DMS153 treated with DMSO at 0.1 percent for 48 hours (cell line): Measurements from ENCODE around the gene ARF1.

Experiments used
- DNase-seq: peaks from one replicate; lab custom pipeline; 2025; ENCODE audit not compliant: unreplicated experiment; lab: John Stamatoyannopoulos, UW

ARF1 gene

DNA sequence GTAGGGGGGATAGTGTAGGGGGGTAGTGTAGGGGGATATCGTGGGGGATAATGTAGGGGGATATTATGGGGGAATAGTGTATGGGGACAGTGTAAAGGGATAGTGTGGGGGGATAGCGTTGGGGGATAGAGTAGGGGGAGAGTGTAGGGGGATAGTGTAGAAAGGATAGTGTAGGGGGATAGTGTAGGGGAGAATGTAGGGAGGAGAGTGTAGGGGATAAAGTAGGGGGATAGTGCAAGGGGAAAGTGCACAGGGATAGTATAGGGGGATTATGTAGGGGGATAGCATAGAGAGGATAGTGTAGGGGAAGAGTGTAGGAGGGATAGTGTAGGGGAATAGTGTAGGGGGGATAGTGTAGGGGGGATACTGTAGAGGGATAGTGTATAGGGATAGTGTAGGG is 12.3 kb upstream of the ARF1 start:
- no peak for DNase-seq

DNA sequence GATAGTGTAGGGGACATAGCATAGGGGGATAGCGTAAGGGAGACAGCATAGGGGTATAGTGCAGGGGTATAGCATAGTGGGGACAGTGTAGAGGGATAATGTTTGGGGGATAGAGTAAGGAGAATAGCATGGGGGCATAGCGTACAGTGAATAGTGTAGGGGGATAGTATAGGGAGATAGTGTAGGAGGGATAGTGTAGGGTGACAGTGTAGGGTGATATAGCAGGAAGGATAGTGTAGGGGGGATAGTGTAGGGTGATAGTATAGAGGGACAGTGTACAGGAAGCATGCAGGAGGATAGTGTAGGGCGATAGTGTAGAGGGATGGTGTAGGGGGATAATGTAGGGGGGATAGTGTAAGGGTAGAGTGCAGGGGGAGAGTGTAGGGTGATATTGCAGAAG is 11.7 kb upstream of the ARF1 start:
- DNase-seq, result no peak

DNA sequence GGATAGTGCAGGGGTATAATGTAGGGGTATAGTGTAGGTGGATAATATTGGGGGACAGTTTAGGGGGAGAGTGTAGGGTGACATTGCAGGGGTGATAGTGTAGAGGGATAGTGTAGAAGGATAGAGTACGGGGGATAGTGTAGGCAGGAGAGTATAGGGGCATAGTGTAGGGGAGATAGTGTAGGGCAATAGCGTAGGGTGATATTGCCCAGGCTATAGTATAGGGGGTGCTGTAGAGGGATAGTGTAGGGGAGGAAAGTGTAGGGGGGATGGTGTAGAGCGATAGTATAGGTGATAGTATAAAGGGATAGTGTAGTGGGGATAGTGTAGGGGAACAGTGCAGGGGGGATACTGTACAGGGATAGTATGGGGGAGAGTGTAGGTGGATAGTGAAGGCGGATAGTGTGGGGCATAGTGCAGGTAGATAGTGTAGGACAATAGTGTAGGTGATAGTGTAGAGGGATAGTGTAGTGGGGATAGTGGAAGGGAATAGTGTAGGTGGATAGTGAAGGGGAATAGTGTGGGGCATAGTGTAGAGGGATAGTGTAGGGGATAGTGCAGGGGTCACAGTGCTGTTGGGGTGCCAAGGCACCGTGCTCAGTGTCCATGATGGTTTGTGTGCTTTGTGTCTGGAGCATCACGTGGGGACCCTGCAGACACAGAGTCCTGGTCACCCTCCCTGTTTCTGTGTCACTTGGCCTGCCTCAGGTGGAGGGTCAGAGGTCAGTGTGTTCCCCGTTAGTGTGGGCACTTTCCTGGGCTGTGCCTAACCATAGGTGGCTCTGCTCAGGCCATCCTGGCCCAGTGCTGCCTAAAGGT is 10.5 kb upstream of the ARF1 start:
- no peak for DNase-seq

DNA sequence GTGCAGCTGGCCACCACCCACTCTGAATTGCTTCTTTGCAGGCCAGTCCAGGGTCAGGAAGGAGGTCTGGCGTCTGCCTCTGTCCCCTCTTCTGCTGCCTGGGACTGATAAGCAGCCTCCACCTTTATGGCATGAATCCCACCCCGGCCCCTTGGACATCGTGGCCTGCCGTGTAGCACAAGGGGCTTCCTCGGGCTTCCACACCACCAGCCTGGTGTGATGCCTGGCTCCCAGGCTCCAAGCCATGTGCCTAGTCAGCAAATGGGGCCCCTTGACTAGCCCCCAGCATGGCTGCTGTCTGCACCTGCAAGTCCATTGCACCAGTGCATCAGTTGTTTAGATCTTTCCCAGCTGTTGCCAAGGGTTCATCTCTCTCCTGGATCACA is 9.9 kb upstream of the ARF1 start:
- DNase-seq, result no peak

DNA sequence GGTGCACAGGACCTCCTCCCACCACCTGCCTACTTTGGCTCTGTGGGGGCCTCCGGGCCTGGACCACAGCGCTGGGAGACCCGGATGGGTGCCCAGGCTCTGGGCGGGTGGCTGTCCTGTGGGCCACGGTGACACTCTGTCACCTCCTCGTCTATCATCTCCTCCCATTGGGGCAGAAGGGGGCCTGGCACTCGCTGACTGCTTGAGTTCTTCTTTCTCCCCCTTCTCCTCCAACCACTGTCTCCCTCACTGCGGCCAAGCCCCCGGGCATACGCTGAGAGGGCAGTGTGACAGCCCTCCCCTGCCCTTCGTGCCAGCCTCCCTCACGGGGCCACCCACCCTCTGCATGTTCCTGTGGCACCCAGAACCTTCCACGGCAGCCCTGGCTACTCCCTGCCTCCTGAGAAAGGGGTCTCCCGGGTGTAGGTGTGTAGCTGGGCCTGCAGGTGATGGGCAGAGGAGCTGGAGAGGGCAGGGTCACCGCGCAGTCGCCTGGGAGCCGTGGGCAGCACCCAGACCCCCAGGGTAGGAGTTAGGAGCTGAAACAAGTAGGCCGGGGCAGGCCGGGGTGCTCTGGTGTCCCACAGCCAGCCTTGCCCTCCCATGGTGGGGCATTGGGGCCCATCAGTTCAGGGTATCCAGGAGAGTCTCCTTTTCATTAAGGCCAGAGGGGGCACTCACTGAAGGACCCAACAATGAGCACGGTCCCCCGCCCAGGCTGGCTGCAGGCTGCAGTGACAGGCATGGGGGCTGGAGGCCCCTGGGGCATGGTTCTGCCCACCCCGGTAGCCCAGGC is 9.2 kb upstream of the ARF1 start:
- no peak for DNase-seq

DNA sequence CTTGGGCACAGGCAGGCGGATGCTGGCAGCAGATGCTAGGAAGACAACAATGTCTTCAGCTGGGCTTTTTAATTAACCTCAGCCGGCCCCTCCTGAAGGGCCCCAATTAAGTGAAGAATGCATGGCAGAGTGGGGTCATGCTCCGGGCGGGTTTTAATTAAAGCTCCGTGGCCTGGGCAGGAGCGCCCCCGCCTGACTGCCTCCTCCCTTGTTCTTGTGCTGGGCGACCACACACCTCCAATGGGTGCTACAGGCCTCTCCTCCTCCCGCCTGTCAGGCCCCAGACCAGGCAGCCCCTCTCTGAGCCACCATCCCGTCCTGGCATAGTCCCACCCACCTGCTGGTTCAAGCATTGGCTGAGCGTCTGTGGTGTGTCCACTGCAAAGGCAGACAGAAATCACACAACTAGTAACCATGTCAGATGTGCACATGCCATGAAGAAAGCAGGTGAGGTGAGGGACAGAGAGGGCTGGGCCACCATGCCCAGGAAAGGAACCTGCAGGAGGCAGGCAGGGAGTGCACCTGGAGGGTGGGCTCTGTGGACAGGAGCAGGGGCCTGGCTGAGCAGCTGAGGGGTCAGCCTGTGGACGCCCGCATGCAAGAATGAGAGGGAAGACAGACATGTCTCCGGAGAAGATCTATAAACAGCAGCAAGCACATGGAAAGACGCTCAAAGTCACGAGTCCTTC is 8.5 kb upstream of the ARF1 start:
- DNase-seq, result no peak

DNA sequence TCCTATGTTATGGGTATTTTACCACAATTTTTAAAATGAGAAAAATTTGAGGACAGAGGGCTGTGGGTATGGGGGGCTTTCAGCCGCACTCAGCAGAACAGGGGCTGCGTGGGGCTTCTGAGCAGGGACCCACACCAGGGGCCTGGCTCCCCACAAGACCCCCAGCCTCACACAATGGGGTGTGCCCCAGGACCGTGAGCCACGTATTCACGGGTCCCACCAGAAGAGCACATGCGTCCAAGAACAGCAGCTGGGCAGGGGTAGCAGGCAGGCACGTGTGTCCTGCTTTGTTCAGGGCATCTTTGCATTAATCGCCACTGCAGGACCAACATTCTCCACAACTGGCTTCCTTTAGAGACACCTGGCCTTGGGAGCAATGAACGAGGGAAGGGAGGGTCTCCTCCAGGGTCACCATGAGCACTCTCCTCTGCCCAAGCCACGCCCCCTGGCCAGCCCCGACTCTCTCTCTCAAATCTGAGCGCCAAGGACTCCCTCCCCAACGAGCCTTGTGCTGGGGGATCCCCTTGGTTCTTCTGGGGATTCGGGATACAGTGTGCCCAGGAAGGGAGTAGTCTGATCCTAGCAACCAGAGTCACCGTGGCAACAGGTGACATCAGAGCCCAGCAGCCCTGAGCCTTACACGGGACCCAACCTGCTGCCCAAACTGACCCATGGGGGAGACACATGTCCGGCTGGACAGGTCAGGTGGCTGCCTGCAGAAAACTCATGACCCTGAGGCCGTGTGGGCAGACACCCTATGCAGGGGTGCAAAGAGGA is 7.4 kb upstream of the ARF1 start:
- no peak for DNase-seq

DNA sequence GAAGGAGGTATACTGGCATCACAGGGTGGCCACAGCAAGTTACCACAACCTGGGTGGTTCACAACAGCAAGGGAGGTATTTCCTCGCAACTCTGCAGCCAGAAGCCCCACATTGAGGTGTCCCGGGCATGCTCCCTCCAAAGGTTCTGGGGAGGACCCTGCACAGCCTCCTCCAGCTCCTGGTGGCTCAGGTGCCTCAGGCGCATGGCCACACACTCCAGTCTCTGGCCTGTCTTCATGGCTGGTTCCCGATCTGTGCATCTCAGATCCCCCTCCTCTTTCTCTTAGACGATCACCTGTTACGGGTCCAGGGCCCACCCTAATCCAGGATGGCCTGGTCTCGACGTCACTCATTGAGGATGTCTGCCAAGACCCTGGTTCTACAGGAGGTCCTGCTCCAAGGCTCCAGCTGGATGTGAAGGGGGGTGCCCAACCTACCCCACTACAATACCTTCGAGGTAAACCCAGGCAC is 6.7 kb upstream of the ARF1 start:
- no peak for DNase-seq

DNA sequence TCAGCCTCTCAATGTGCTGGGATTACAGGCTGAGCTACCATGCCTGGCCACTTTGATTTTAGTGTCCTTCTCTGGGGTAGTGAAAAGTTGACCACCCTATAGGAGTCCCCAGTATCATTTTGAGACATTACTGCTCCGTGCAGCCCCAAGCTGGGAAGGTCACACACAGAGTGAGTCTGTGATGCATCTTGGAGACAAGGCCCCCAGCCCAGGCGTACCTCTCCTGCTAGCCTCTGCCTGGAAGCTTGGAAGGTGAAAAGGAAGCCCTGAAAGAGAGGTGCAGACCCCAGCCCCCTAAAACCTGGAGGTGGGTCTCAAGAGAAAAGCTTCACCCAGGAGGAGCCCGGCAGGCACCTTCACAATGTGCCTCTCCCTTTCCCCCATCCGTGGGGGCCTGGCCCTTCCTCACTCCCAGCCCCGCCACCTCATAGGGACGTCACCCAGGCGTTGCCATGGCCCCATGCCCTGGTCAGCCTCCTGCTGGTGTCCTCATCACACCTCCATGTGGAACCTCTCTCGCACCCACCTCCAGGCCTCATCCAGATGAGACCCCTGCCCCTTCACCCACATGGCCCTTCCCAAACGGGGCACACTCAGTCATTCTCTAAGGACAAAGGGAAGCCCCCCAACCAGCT is 5.6 kb upstream of the ARF1 start:
- DNase-seq, result no peak

DNA sequence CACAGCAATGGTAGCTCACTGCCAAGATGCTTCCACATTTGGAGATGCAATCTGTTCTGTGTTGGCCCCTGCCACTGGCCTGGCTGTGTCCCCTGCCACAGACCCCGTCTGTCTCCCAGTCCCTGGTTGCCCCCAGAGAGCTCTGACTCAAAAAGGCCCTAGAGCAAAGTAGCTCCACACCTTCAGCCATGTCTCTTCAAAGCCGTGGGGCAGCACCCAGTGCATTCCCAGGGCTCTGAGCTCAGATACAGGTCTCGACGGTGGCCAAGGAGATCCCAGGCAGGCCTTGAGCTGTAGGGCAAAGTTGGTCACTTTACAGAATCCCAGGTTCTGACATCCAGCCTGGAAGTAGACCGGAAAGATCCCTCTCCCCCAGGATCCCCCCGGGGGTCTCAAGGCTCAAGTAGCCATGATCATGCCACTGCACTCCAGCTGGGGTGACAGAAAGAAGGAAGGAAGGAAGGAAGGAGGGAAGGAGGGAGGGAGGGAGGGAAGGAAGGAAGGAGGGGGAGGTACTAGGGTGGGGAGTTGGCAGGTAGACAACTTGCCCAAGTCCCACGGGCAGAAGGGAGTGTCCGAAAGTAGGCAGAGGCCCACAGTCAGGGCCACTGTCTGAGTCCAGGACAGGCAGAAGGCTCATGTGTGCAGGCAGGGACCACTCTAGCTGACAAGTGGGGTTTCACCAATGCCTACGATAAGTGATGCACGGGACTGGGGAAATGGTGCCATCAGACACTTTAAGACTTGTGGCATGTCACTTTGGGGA is 4.8 kb upstream of the ARF1 start:
- no peak for DNase-seq

DNA sequence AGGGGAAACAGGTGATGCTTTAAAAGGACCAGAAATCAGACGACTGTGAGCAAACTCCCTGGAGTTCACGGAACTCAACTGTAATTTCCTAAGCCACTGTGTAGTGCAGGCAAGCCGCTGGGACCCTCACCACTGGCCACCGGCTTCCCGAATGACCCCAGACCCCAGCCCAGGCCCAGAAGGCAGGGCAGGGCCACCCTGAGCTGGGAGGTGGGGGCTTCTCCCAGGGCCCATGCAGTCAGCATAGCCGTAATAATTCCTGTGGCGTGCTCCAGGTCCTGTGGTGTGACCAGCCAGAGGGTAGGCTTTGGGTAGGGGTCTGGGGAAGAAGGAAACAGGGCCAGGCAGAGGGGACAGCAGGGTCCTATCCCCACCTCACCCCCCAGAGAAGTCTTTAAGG is 3.5 kb upstream of the ARF1 start:
- DNase-seq, result no peak

DNA sequence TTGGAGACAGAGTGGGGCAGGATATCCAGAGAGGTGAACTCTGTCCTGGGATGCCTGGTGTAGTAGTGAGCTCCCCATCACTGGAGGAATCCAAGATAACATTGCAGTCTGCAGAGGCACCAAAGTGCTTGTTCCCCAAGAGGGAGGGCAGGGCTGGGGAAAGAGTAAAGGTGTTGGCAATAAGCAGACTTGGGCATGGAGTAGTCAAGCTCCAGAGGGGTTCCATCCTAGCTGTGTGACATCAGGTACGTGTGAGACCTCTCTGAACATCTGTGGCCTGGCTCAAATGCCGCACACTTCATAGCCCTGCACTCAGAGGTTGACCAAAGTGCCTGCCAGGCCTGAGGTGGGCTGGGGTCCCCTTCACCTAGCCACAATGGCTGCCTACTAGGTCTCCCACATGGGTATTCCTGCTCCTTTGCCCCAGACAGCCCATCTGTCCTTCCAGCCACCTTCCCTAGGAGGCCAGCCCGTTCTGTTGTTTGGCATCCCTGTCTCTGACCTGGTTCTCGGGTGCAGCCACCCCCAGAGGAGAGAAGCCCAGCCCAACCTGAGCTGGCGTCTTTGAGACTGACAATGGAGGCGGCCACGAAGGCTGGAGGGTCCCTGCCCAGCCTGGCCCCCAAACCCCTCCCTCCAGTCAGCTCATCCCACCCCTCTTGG is 2.8 kb upstream of the ARF1 start:
- no peak for DNase-seq

DNA sequence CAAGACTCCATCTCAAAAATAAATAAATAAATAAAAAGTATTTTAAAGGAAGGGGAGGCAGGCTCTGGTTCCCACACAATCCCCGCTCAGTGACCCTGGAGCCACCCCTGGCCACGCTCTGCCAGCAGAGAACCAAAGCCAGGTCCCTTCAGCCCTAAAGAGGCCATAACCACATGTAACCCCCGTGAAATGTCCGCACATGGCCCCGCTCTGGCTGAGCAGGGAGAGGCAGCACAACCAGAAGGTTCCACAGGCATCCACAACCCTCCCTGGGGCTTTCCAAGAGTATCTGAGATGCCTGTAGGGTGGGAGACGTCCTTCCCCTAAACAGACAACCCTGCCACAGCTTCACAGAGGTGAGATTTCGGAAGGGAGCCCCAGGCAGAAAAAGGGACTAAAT is 1.4 kb upstream of the ARF1 start:
- DNase-seq, result no peak

DNA sequence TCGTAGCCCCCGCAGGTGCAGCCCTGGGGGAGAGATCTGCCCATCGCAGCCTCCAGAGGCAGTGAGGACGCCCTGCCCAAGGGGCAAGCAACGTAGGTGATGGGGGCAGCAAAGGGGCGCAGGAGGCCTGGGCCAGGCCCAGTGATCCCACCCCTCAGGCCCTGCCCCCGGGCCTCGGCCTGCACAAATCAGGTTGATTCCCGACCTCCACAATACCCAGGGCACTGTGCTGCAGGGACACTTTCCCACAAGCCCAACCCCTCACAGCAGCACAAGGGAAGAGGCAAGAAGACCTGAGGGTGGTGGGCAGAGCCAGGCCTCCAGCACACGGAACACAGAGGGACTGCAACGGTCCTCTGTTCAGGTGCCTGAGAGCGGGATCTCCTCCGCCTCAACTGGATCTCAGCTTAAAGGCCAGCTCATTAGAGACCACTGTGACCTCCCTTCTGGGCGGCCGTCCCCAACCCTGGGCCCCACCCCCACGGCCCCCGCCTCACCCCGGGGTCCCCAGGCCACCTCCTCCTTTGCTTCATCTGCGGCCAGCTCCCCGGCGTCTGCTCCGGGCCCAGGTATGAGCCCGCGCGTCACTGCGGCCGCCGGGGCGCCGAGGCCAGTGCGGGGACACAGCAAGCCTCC is 812 bp upstream of the ARF1 start:
- no peak for DNase-seq

DNA sequence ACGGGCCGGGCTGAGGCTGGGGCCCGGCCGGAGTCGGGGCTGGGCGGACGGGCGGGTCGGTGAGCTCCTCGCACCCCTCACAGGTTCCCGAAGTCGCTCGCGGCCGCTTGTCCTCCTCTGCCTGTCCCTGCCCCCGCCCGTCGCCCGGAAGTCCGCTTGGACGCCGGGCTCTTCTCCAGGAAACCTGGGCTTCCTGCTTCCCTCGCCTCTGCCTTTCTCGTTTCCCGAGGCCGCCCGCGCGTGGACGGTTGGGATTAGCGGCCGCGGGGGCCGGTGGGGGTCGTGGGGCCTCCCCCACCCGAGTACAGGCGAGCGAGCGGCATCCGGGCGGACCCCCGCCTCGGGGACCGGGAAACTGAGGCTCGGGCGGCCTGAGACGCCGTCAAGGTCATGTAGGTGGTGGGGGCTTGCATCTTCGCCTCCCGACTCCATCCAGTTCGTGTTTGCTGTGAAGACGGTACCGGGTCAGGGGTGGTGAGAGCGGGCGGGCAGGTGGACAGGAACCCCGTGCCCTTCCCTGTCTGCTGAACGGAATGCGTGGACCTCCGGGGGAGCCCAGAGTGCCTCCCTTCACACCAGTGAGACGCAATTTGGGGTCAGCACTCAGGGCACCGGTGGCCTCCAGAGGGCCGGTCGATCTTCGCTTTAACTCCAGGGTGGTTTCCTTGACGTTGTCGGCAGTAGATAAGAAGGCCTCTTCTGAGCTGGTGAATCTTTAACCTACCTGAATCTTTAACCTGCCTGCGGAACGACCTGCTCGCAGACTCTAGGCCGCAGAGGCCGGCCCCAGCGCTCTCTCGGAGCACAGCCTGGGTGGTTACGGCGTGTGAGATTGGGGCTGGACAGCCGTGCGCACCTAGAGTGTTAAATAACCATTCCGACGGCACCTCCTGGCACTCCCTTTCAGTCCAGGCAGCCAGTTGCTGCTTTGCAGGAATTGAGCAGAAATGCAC is 686 bp downstream of the ARF1 start:
- peak; percentile 9 for DNase-seq

DNA sequence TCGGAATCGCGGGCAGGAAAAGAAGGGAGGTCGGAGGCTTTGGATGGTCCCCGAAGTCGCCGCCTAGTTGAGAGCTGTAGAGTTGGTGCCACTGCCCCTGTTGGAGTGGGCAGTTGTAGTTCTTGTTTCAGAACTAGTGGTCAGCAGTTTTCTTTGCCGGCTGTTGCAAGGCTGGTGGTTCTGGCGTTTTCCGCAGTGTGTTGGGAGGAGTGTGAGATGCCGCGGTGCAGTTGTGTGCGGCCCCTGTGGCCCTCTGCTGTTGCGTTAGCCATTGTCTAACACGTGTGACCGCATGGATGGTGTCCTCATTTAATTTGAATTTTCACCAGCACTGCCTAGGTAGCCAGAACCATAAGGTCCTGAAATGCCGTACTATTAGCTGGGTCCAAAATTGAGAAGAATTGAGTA is 1.4 kb downstream of the ARF1 start:
- no peak for DNase-seq

DNA sequence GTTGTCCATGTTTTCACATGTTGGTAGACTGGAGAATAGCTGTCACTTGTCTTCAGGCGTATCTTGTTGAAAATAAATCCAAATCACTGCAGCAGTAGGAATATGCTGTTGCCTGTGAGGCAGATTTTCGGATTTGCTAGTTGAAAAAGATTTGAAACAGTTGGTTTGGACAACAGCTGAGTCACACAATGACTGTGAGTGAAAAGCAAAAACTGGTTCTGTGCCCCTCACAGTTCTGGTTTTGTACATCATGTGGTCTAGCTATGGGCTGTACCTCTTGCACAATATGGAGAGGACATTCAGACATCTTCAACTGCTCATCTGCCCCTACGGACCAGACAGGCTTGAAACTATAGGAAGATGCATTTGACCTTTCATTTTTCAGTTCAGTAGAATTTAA is 1.8 kb downstream of the ARF1 start:
- no peak for DNase-seq

DNA sequence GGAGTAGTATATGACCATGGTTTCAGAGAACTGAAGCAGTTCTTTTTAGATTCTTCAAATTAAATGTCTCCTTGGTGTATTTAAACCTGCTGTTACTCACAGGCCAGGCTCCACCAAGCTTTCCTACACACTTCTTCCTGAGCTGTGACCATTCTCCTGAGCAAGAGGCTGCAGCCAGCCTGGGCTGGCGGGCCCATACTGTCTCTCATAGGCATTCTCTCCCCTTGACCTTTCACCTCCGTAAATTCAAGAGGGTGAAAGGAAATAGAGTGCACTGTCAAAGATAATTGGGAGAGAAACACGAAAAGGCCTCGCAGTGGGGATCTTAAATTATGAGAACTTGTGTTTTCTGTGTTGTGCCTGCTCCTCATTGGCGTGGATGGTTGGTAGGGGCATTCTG is 2.3 kb downstream of the ARF1 start:
- DNase-seq, result no peak
